HEK293T (cell line): ENCODE data around the gene PTPRO.

ENCODE experiments used
- BHLHE40 ChIP-seq: fragments of 450-650 bp; IDR thresholded peaks from 2 replicates; pipeline ENCODE4 v1.6.1; 2016; ENCODE audit warnings: mild to moderate bottlenecking, moderate library complexity, borderline replicate concordance
- FOXA1 ChIP-seq: fragments of 450-650 bp; IDR thresholded peaks from 2 replicates; pipeline ENCODE4 v1.6.1; 2016; ENCODE audit warnings: mild to moderate bottlenecking
- FOXM1 ChIP-seq: fragments of 450-650 bp; IDR thresholded peaks from 2 replicates; pipeline ENCODE4 v1.6.1; 2017; ENCODE audit warnings: mild to moderate bottlenecking, borderline replicate concordance
- LEF1 ChIP-seq: fragments of 450-650 bp; IDR thresholded peaks from 2 replicates; pipeline ENCODE4 v1.6.1; 2017; ENCODE audit warnings: mild to moderate bottlenecking, borderline replicate concordance
- SP1 ChIP-seq: fragments of 450-650 bp; IDR thresholded peaks from 2 replicates; pipeline ENCODE4 v1.6.1; 2017

GRCh38 chr12:15547691-15548090 is 225.4 kb downstream of the PTPRO start:
- TF ChIP-seq FOXA1 (no peak), LEF1 (no peak), SP1 (no peak), BHLHE40 (no peak), FOXM1 (no peak)
